CD4-positive, CD25-positive, alpha-beta regulatory T cell (primary cell): ENCODE results near the gene DACT3. TPM values are rescaled to one million over a fixed set of nuclear protein-coding genes. Genes with fewer than 3 reads are reported as not detected.

Experiments used
- ATAC-seq, 2 donors: fragments of 150-1000 bp; cut with Tn5 transposase; one replicate each; pipeline ENCODE4 v1.10.0; 2021; ENCODE audit warnings: low read depth in 2 of 2, moderate number of reproducible peaks in 2 of 2, moderate library complexity in 1 of 2
- DNase-seq, 3 donors: peaks; one replicate each; pipeline versions ENCODE4 v3.0.0 to v3.0.0-alpha.2; 2012 to 2022; ENCODE audit warnings: mixed read lengths in 1 of 3
- H3K27ac ChIP-seq: one replicate; pipeline ENCODE4 v1.7.0; 2013; ENCODE audit warnings: mild to moderate bottlenecking, low read length; ENCODE audit not compliant: insufficient read depth, poor library complexity, severe bottlenecking
- H3K27me3 ChIP-seq: one replicate; pipeline ENCODE4 v1.7.0; 2013; ENCODE audit warnings: low read length; ENCODE audit not compliant: control insufficient read depth, insufficient read depth
- H3K36me3 ChIP-seq: one replicate; pipeline ENCODE4 v1.7.0; 2013; ENCODE audit warnings: mild to moderate bottlenecking, low read length, moderate library complexity; ENCODE audit not compliant: control insufficient read depth, insufficient read depth
- H3K4me1 ChIP-seq: 2 replicates; pipeline ENCODE4 v1.7.0; 2013; ENCODE audit warnings: mild to moderate bottlenecking, low read length; ENCODE audit not compliant: insufficient read depth, control insufficient read depth, poor library complexity, severe bottlenecking
- H3K4me3 ChIP-seq: one replicate; pipeline ENCODE4 v1.7.0; 2013; ENCODE audit warnings: low read depth, mild to moderate bottlenecking, low read length, moderate library complexity
- H3K9me3 ChIP-seq, 2 experiments: 1 replicate in 1 of 2; 2 replicates in 1 of 2; pipeline ENCODE4 v1.7.0; 2013; ENCODE audit warnings: low read length in 2 of 2, mild to moderate bottlenecking in 1 of 2, moderate library complexity in 1 of 2; ENCODE audit not compliant: control insufficient read depth in 2 of 2
- H3K27ac Mint-ChIP-seq, 3 donors: one replicate each; pipeline ENCODE4 v1.8.0; 2020 to 2022; ENCODE audit warnings: mild to moderate bottlenecking in 3 of 3, mixed read lengths in 3 of 3, moderate library complexity in 2 of 3
- H3K27me3 Mint-ChIP-seq: one replicate; pipeline ENCODE4 v1.8.0; 2022; ENCODE audit warnings: mild to moderate bottlenecking, mixed read lengths
- H3K36me3 Mint-ChIP-seq: one replicate; pipeline ENCODE4 v1.8.0; 2020; ENCODE audit warnings: mixed read lengths
- H3K4me1 Mint-ChIP-seq, 4 donors: one replicate each; pipeline ENCODE4 v1.8.0; 2020 to 2022; ENCODE audit warnings: mixed read lengths in 4 of 4, mild to moderate bottlenecking in 1 of 4
- H3K4me3 Mint-ChIP-seq, 4 donors: one replicate each; pipeline ENCODE4 v1.8.0; 2020 to 2022; ENCODE audit warnings: mild to moderate bottlenecking in 4 of 4, mixed read lengths in 4 of 4, moderate library complexity in 3 of 4
- H3K9me3 Mint-ChIP-seq, 7 donors: one replicate each; pipeline ENCODE4 v1.8.0; 2020 to 2022; ENCODE audit warnings: mixed read lengths in 7 of 7, mild to moderate bottlenecking in 3 of 7, moderate library complexity in 2 of 7
- polyA plus RNA-seq, 4 donors: library from polyadenylated mRNA; unstranded; fragments of 300-500 nt; fragmentation: Illumina TruSeq; gene quantifications; one replicate each; pipeline ENCODE4 v1.2.3, GENCODE V29; 2021
- total RNA-seq: library from RNA; stranded (reverse); gene quantifications from one replicate; pipeline ENCODE4 v1.2.3, GENCODE V29; 2022

DACT3 gene
- total and polyA plus RNA-seq, 5 donors from 2014 or later: not detected

GRCh38 chr19:46660551-46661019, 397 bp downstream of the DACT3 start:
- H3K27ac ChIP-seq: peak overlapping the region; percentile 33
- Mint-ChIP-seq H3K9me3 (no peaks in the 10 kb centered on the region), H3K36me3 (no peaks in the 10 kb centered on the region), H3K27ac (peak overlapping the region in 1 of 3 donors; percentile 80), H3K27me3 (peaks cover 36% of the 10 kb centered on the region), H3K4me1 (peaks cover 5 to 28% (median 8%) of the 10 kb centered on the region in 4 donors), H3K4me3 (peak overlapping the region in 3 of 4 donors; percentile 63 to 68 (median 64))
- H3K27me3 ChIP-seq: peaks cover 12% of the 10 kb centered on the region
- no peaks in the 10 kb centered on the region for H3K9me3 ChIP-seq
- DNase-seq: peak in 1 of 3 donors; percentile 25
- H3K4me3 ChIP-seq: no peak overlapping the region
- peaks cover 30% of the 10 kb centered on the region for H3K4me1 ChIP-seq
- H3K36me3 ChIP-seq: no peaks in the 10 kb centered on the region
- no peak for ATAC-seq

GRCh38 chr19:46660008-46660517, 919 bp downstream of the DACT3 start:
- Histone ChIP-seq H3K27me3 (peaks cover 12% of the 10 kb centered on the region), H3K9me3 (no peaks in the 10 kb centered on the region), H3K4me1 (peaks cover 30% of the 10 kb centered on the region), H3K36me3 (no peaks in the 10 kb centered on the region), H3K27ac (no peak overlapping the region), H3K4me3 (no peak overlapping the region)
- H3K4me3 Mint-ChIP-seq: peak overlapping the region; percentile 16 to 82 (median 70)
- H3K36me3 Mint-ChIP-seq: no peaks in the 10 kb centered on the region
- DNase-seq: no peak
- peaks cover 0 to 2% (median 0%) of the 10 kb centered on the region in 7 donors for H3K9me3 Mint-ChIP-seq
- H3K27me3 Mint-ChIP-seq: peaks cover 41% of the 10 kb centered on the region
- H3K27ac Mint-ChIP-seq: peak overlapping the region in 2 of 3 donors; percentile 17 to 31
- peaks cover 5 to 28% (median 8%) of the 10 kb centered on the region in 4 donors for H3K4me1 Mint-ChIP-seq
- ATAC-seq: no peak

GRCh38 chr19:46659151-46660007, 1.6 kb downstream of the DACT3 start:
- peaks cover 5 to 28% (median 8%) of the 10 kb centered on the region in 4 donors for H3K4me1 Mint-ChIP-seq
- H3K36me3 ChIP-seq: no peaks in the 10 kb centered on the region
- no peak overlapping the region for H3K4me3 ChIP-seq
- ATAC-seq (no peak), DNase-seq (no peak)
- H3K4me1 ChIP-seq: peaks cover 30% of the 10 kb centered on the region
- H3K9me3 Mint-ChIP-seq: peaks cover 0 to 2% (median 0%) of the 10 kb centered on the region in 7 donors
- no peak overlapping the region for H3K27ac ChIP-seq
- H3K36me3 Mint-ChIP-seq: no peaks in the 10 kb centered on the region
- peaks cover 12% of the 10 kb centered on the region for H3K27me3 ChIP-seq
- peaks cover 45% of the 10 kb centered on the region for H3K27me3 Mint-ChIP-seq
- H3K27ac Mint-ChIP-seq: peak overlapping the region in 2 of 3 donors; percentile 17 to 31
- peak overlapping the region; percentile 16 to 82 (median 70) for H3K4me3 Mint-ChIP-seq
- H3K9me3 ChIP-seq: no peaks in the 10 kb centered on the region

GRCh38 chr19:46656541-46656940, 4.4 kb downstream of the DACT3 start:
- ATAC-seq: no peak
- Mint-ChIP-seq H3K9me3 (peaks cover 0 to 2% (median 0%) of the 10 kb centered on the region in 7 donors), H3K27ac (no peak overlapping the region), H3K36me3 (no peaks in the 10 kb centered on the region), H3K4me3 (peak overlapping the region in 1 of 4 donors; percentile 55), H3K27me3 (peaks cover 59% of the 10 kb centered on the region), H3K4me1 (peaks cover 0 to 20% (median 2%) of the 10 kb centered on the region in 4 donors)
- H3K4me3 ChIP-seq: no peak overlapping the region
- H3K27me3 ChIP-seq: peaks cover 12% of the 10 kb centered on the region
- no peaks in the 10 kb centered on the region for H3K36me3 ChIP-seq
- no peak for DNase-seq
- H3K9me3 ChIP-seq: no peaks in the 10 kb centered on the region
- H3K27ac ChIP-seq: no peak overlapping the region
- H3K4me1 ChIP-seq: peaks cover 24% of the 10 kb centered on the region

GRCh38 chr19:46654621-46655152, 6.3 kb downstream of the DACT3 start:
- no peak for DNase-seq
- H3K9me3 ChIP-seq: no peaks in the 10 kb centered on the region
- peaks cover 0 to 11% (median 0%) of the 10 kb centered on the region in 7 donors for H3K9me3 Mint-ChIP-seq
- H3K4me1 ChIP-seq: peaks cover 8% of the 10 kb centered on the region
- H3K36me3 ChIP-seq: no peaks in the 10 kb centered on the region
- H3K4me1 Mint-ChIP-seq: peaks cover 0 to 17% (median 2%) of the 10 kb centered on the region in 4 donors
- ATAC-seq: no peak
- H3K27ac Mint-ChIP-seq: no peak overlapping the region
- H3K4me3 Mint-ChIP-seq: no peak overlapping the region
- no peak overlapping the region for H3K4me3 ChIP-seq
- peaks cover 60% of the 10 kb centered on the region for H3K27me3 Mint-ChIP-seq
- H3K27me3 ChIP-seq: peaks cover 11% of the 10 kb centered on the region
- no peak overlapping the region for H3K27ac ChIP-seq
- H3K36me3 Mint-ChIP-seq: no peaks in the 10 kb centered on the region

- Mint-ChIP-seq H3K9me3 (peaks cover 0 to 21% (median 0%) of the 10 kb centered on the region in 7 donors), H3K4me3 (peak overlapping the region in 1 of 4 donors; percentile 53), H3K27ac (peak overlapping the region in 1 of 3 donors; percentile 14), H3K4me1 (peaks cover 0 to 14% (median 7%) of the 10 kb centered on the region in 4 donors), H3K27me3 (peaks cover 65% of the 10 kb centered on the region), H3K36me3 (no peaks in the 10 kb centered on the region)
- Histone ChIP-seq H3K36me3 (no peaks in the 10 kb centered on the region), H3K27ac (no peak overlapping the region), H3K27me3 (peaks cover 12% of the 10 kb centered on the region), H3K4me1 (peaks cover 8% of the 10 kb centered on the region), H3K9me3 (peaks cover 0 to 3% of the 10 kb centered on the region in 2 experiments), H3K4me3 (no peak overlapping the region)
- DNase-seq (no peak), ATAC-seq (no peak)
Measured at GRCh38 chr19:46650445-46650844, 10.5 kb downstream of the DACT3 start.

GRCh38 chr19:46648961-46649960, 11.7 kb downstream of the DACT3 start:
- no peaks in the 10 kb centered on the region for H3K36me3 Mint-ChIP-seq
- Histone ChIP-seq H3K27me3 (peaks cover 12% of the 10 kb centered on the region), H3K36me3 (no peaks in the 10 kb centered on the region), H3K4me3 (no peak overlapping the region), H3K9me3 (peaks cover 0 to 3% of the 10 kb centered on the region in 2 experiments), H3K27ac (no peak overlapping the region), H3K4me1 (peaks cover 8% of the 10 kb centered on the region)
- DNase-seq: no peak
- H3K4me1 Mint-ChIP-seq: peaks cover 0 to 14% (median 7%) of the 10 kb centered on the region in 4 donors
- peaks cover 67% of the 10 kb centered on the region for H3K27me3 Mint-ChIP-seq
- peak overlapping the region in 1 of 4 donors; percentile 63 for H3K4me3 Mint-ChIP-seq
- peaks cover 0 to 21% (median 0%) of the 10 kb centered on the region in 7 donors for H3K9me3 Mint-ChIP-seq
- no peak for ATAC-seq
- H3K27ac Mint-ChIP-seq: no peak overlapping the region
